CD4-positive, alpha-beta memory T cell (primary cell): ENCODE measurements around the gene STAT3. TPM values are rescaled to one million over a fixed set of nuclear protein-coding genes. Genes with fewer than 3 reads are reported as not detected.

Experiments
- CTCF ChIA-PET: fragments of 350-600 bp; sonication (Branson Sonifier 250); formaldehyde crosslinking; loops from one replicate; lab custom pipeline; 2021; ENCODE audit warnings: inconsistent platforms; ENCODE audit not compliant: partially characterized antibody; lab: Charles Lee
- POLR2A ChIA-PET: fragments of 350-600 bp; sonication (Branson Sonifier 250); formaldehyde crosslinking; loops from one replicate; lab custom pipeline; 2021; ENCODE audit not compliant: partially characterized antibody; lab: Charles Lee
- DNase-seq, 5 donors: peaks; one replicate each; pipeline versions ENCODE4 v3.0.0 to v3.0.0-alpha.2; 2020 to 2022; ENCODE audit warnings: mixed read lengths in 1 of 5
- H3K27ac ChIP-seq: one replicate; pipeline ENCODE4 v1.7.0; 2013; ENCODE audit warnings: low read depth, low read length
- H3K27me3 ChIP-seq: 2 replicates; pipeline ENCODE4 v1.7.0; 2013; ENCODE audit warnings: mild to moderate bottlenecking, low read length, moderate library complexity; ENCODE audit not compliant: insufficient read depth
- H3K36me3 ChIP-seq: 2 replicates; pipeline ENCODE4 v1.7.0; 2013; ENCODE audit warnings: mild to moderate bottlenecking, low read length, moderate library complexity; ENCODE audit not compliant: insufficient read depth
- H3K4me1 ChIP-seq: 2 replicates; pipeline ENCODE4 v1.7.0; 2013; ENCODE audit warnings: mild to moderate bottlenecking, low read length, moderate library complexity; ENCODE audit not compliant: insufficient read depth
- H3K4me3 ChIP-seq, 2 donors: one replicate each; pipeline ENCODE4 v1.7.0; 2013; ENCODE audit warnings: low read length in 2 of 2, mild to moderate bottlenecking in 1 of 2
- H3K9me3 ChIP-seq, 2 donors: one replicate each; pipeline ENCODE4 v1.7.0; 2013; ENCODE audit warnings: low read length in 2 of 2, control low read depth in 1 of 2; ENCODE audit not compliant: control insufficient read depth in 1 of 2
- H3K27ac Mint-ChIP-seq, 7 donors: one replicate each; pipeline ENCODE4 v1.8.0; 2020 to 2021; ENCODE audit warnings: mixed read lengths in 7 of 7, mild to moderate bottlenecking in 6 of 7, inconsistent platforms in 3 of 7, moderate library complexity in 3 of 7
- H3K27me3 Mint-ChIP-seq, 2 donors: one replicate each; pipeline ENCODE4 v1.8.0; 2020 to 2021; ENCODE audit warnings: mixed read lengths in 2 of 2
- H3K36me3 Mint-ChIP-seq, 2 donors: one replicate each; pipeline ENCODE4 v1.8.0; 2020 to 2021; ENCODE audit warnings: mixed read lengths in 2 of 2, inconsistent platforms in 1 of 2, mild to moderate bottlenecking in 1 of 2
- H3K4me1 Mint-ChIP-seq, 4 donors: one replicate each; pipeline ENCODE4 v1.8.0; 2020 to 2021; ENCODE audit warnings: mixed read lengths in 4 of 4, mild to moderate bottlenecking in 1 of 4
- H3K4me3 Mint-ChIP-seq, 8 donors: one replicate each; pipeline ENCODE4 v1.8.0; 2020 to 2021; ENCODE audit warnings: mixed read lengths in 8 of 8, mild to moderate bottlenecking in 7 of 8, moderate library complexity in 6 of 8, inconsistent platforms in 3 of 8
- H3K9me3 Mint-ChIP-seq, 8 donors: one replicate each; pipeline ENCODE4 v1.8.0; 2020 to 2021; ENCODE audit warnings: mixed read lengths in 8 of 8, mild to moderate bottlenecking in 5 of 8, inconsistent platforms in 3 of 8, moderate library complexity in 1 of 8
- intact Hi-C: fragments of 100-400 bp; cut with micrococcal nuclease; formaldehyde crosslinking; loops from one replicate; pipeline ENCODE4 v1.15.1; 2023
- polyA plus RNA-seq, 2 donors: library from polyadenylated mRNA; unstranded; fragments of 300-500 nt; fragmentation: Illumina TruSeq; gene quantifications; one replicate each; pipeline ENCODE4 v1.2.3, GENCODE V29; 2021
- total RNA-seq, 2 experiments: library from RNA; stranded (reverse); gene quantifications; one replicate each; pipeline ENCODE4 v1.2.3, GENCODE V29; 2021

The STAT3 gene
- total and polyA plus RNA-seq, 4 experiments from 2014 or later: 103 to 147 (median 130) TPM

DNA sequence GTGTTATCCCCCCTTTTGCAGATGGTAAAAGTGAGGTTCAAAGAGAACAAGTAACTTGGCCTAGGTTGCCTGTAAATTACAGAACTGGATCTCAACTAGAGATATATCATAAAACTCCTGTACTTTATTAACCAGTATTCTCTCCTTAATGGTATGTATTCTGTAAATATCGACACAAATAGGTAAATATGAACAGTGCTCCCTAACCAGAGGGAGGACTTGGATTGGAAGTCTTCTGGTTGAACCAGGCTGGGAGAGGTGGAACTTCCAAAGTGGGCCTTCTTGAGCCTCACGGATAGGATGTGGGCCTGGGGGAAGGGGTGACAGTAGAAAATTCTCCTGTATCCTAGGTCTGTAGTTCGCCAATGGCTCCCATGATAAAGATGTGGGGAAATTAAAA, 92.2 kb downstream of the STAT3 start:
- Histone ChIP-seq H3K4me1 (peaks cover 2% of the 10 kb centered on the region), H3K9me3 (no peaks in the 10 kb centered on the region), H3K36me3 (peaks cover 48% of the 10 kb centered on the region), H3K27me3 (no peaks in the 10 kb centered on the region), H3K27ac (no peak overlapping the region), H3K4me3 (no peak overlapping the region)
- Mint-ChIP-seq H3K9me3 (no peaks in the 10 kb centered on the region), H3K36me3 (peaks cover 35 to 59% of the 10 kb centered on the region in 2 donors), H3K4me1 (peaks cover 14 to 17% (median 15%) of the 10 kb centered on the region in 4 donors), H3K27ac (peak overlapping the region in 1 of 7 donors; percentile 66), H3K27me3 (no peaks in the 10 kb centered on the region), H3K4me3 (no peak overlapping the region)
- ChIA-PET CTCF (interaction anchor here (3.0 kb wide), 1 partner anchor 18 kb away, joined by 7 read pairs; no protein-coding TSS in a partner anchor), POLR2A (no interaction called here)
- intact Hi-C loops: no loop called here
- DNase-seq: no peak

DNA sequence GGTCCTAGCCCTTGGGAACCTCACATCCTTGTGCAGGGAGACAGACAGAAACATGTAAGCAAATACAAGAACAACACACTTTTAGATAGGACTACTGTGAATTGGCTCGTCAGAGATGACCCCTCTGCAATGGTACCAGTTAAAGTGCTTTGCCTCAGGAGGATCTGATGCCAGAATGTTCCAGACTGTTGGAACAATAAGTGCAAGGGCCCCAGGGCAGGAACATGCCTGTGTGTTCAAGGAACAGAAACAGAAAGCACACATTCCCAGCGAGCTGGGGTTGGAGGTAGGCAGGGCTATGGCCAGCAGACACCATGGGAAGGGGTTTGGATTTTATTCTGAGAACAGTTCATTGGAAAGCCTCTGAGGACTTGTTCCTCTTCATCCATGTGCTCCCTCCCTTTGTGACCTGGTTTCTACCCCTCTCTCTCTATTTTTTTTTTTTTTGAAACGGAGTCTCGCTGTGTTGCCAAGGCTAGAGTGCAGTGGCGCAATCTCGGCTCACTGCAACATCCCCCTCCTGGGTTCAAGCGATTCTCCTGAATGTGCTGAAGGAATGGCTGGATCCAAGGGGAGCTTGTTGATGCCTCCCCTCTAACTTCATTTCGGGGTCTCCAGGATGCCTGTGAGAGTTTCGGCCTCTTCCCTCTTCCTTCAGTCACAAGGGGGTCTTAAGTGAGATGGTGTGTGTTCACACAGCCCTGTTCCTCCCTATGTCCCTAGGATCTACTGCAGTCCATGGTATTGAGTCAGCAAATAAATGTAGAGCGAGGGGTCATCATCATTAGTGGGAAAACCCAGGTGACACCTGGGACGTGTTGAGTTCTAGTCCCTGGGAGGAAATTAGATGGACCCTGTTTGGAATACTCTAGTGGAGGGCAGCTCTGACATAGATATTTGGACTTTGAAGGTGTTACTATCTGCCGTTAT, 93.5 kb downstream of the STAT3 start:
- Mint-ChIP-seq H3K27ac (peak overlapping the region; percentile 10 to 87 (median 61)), H3K9me3 (no peaks in the 10 kb centered on the region), H3K36me3 (peaks cover 33 to 69% of the 10 kb centered on the region in 2 donors), H3K27me3 (no peaks in the 10 kb centered on the region), H3K4me3 (no peak overlapping the region), H3K4me1 (peaks cover 22 to 29% (median 27%) of the 10 kb centered on the region in 4 donors)
- POLR2A ChIA-PET: interaction anchor here (0.6 to 2.0 kb wide), 5 partner anchors 17 to 67 kb away, joined by 3 to 6 read pairs (median 3); no protein-coding TSS in a partner anchor
- H3K4me1 ChIP-seq: peaks cover 15% of the 10 kb centered on the region
- no peak for DNase-seq
- H3K36me3 ChIP-seq: peaks cover 46% of the 10 kb centered on the region
- H3K4me3 ChIP-seq: no peak overlapping the region
- intact Hi-C loops: no loop called here
- no peaks in the 10 kb centered on the region for H3K27me3 ChIP-seq
- no peak overlapping the region for H3K27ac ChIP-seq
- CTCF ChIA-PET: interaction anchor here (1.5 to 9.5 kb wide), 2 partner anchors 18 to 71 kb away, joined by 3 to 68 read pairs; no protein-coding TSS in a partner anchor
- H3K9me3 ChIP-seq: no peaks in the 10 kb centered on the region

DNA sequence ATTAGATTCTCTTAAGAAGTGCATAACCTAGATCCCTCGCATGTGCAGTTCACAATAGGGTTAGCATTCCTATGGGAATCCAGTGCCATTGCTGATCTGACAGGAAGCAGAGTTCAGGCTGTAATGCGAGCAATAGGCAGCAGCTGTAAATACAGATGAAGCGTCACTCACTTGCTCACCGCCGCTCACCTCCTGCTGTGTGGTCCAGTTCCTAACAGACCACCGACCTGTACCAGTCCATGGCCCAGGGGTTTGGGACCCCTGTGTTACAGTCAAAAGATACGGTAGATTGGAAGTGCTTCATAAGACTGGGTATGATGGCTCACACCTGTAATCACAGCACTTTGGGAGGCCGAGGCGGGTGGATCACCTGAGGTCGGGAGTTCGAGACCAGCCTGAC, 97.1 kb downstream of the STAT3 start:
- Mint-ChIP-seq H3K9me3 (no peaks in the 10 kb centered on the region), H3K27me3 (no peaks in the 10 kb centered on the region), H3K4me1 (peaks cover 41 to 56% (median 50%) of the 10 kb centered on the region in 4 donors), H3K36me3 (peaks cover 25 to 65% of the 10 kb centered on the region in 2 donors), H3K4me3 (peak overlapping the region in 1 of 8 donors; percentile 89), H3K27ac (peak overlapping the region; percentile 11 to 93 (median 38))
- no peaks in the 10 kb centered on the region for H3K9me3 ChIP-seq
- peaks cover 29% of the 10 kb centered on the region for H3K36me3 ChIP-seq
- ChIA-PET POLR2A (interaction anchor here (1.9 to 11.0 kb wide), 3 partner anchors 17 to 69 kb away, joined by 8 to 255 read pairs (median 137); partner anchors contain the start of gene STAT5B), CTCF (interaction anchor here (4.2 to 9.5 kb wide), 2 partner anchors 21 to 68 kb away, joined by 21 to 68 read pairs; no protein-coding TSS in a partner anchor)
- H3K4me3 ChIP-seq: no peak overlapping the region
- no peaks in the 10 kb centered on the region for H3K27me3 ChIP-seq
- no peak for DNase-seq
- peaks cover 39% of the 10 kb centered on the region for H3K4me1 ChIP-seq
- H3K27ac ChIP-seq: no peak overlapping the region
- intact Hi-C loops: no loop called here

- peaks cover 24% of the 10 kb centered on the region for H3K36me3 ChIP-seq
- DNase-seq: no peak
- peaks cover 19 to 60% of the 10 kb centered on the region in 2 donors for H3K36me3 Mint-ChIP-seq
- H3K4me1 ChIP-seq: peaks cover 45% of the 10 kb centered on the region
- H3K4me3 ChIP-seq: no peak overlapping the region
- H3K27me3 ChIP-seq: no peaks in the 10 kb centered on the region
- no peaks in the 10 kb centered on the region for H3K9me3 ChIP-seq
- CTCF ChIA-PET: interaction anchor here (4.2 to 9.5 kb wide), 2 partner anchors 22 to 67 kb away, joined by 21 to 68 read pairs; no protein-coding TSS in a partner anchor
- no peaks in the 10 kb centered on the region for H3K9me3 Mint-ChIP-seq
- peaks cover 43 to 61% (median 52%) of the 10 kb centered on the region in 4 donors for H3K4me1 Mint-ChIP-seq
- H3K4me3 Mint-ChIP-seq: peak overlapping the region; percentile 22 to 91 (median 89)
- H3K27me3 Mint-ChIP-seq: no peaks in the 10 kb centered on the region
- intact Hi-C loops: loop anchor here (1.0 kb wide), 1 partner anchor 68 kb away; no protein-coding TSS in a partner anchor
- peak overlapping the region; percentile 87 for H3K27ac ChIP-seq
- POLR2A ChIA-PET: interaction anchor here (0.6 to 11.0 kb wide), 5 partner anchors 16 to 207 kb away, joined by 3 to 255 read pairs (median 27); partner anchors contain the start of genes STAT3 and STAT5B
- peak overlapping the region; percentile 84 to 97 (median 93) for H3K27ac Mint-ChIP-seq
These were observed 97.7 kb downstream of the STAT3 start for GRCh38 chr17:42290577-42290976.

GRCh38 chr17:42289611-42290181, 98.5 kb downstream of the STAT3 start:
- peak overlapping the region; percentile 84 to 97 (median 93) for H3K27ac Mint-ChIP-seq
- peak in 3 of 5 donors; percentile 39 to 66 (median 43) for DNase-seq
- Histone ChIP-seq H3K9me3 (no peaks in the 10 kb centered on the region), H3K4me3 (peak overlapping the region; percentile 81 to 86), H3K27ac (peak overlapping the region; percentile 87), H3K27me3 (no peaks in the 10 kb centered on the region), H3K36me3 (peaks cover 15% of the 10 kb centered on the region), H3K4me1 (peaks cover 48% of the 10 kb centered on the region)
- intact Hi-C loops: loop anchor here (1.0 to 2.0 kb wide), 2 partner anchors 67 to 105 kb away; partner anchors contain the start of gene HCRT
- CTCF ChIA-PET: interaction anchor here (0.7 to 9.5 kb wide), 6 partner anchors 14 to 66 kb away, joined by 3 to 68 read pairs (median 4); partner anchors contain the start of gene STAT5B
- POLR2A ChIA-PET: interaction anchor here (0.9 to 11.0 kb wide), 20 partner anchors 8 to 1071 kb away, joined by 3 to 255 read pairs (median 9); partner anchors contain the start of genes GHDC, HCRT, STAT3 and STAT5B
- peak overlapping the region; percentile 88 to 93 (median 90) for H3K4me3 Mint-ChIP-seq
- peaks cover 12 to 51% of the 10 kb centered on the region in 2 donors for H3K36me3 Mint-ChIP-seq
- no peaks in the 10 kb centered on the region for H3K27me3 Mint-ChIP-seq
- H3K4me1 Mint-ChIP-seq: peaks cover 40 to 65% (median 48%) of the 10 kb centered on the region in 4 donors
- H3K9me3 Mint-ChIP-seq: no peaks in the 10 kb centered on the region

GRCh38 chr17:42288803-42289610, 99.2 kb downstream of the STAT3 start:
- Mint-ChIP-seq H3K4me3 (peak overlapping the region; percentile 88 to 93 (median 90)), H3K9me3 (no peaks in the 10 kb centered on the region), H3K27ac (peak overlapping the region; percentile 84 to 97 (median 93)), H3K4me1 (peaks cover 38 to 67% (median 48%) of the 10 kb centered on the region in 4 donors), H3K36me3 (peaks cover 9 to 46% of the 10 kb centered on the region in 2 donors), H3K27me3 (no peaks in the 10 kb centered on the region)
- POLR2A ChIA-PET: interaction anchor here (0.9 to 11.0 kb wide), 26 partner anchors 8 to 1072 kb away, joined by 3 to 255 read pairs (median 6); partner anchors contain the start of genes CNP, GHDC, HCRT and STAT3
- CTCF ChIA-PET: interaction anchor here (0.7 to 9.5 kb wide), 9 partner anchors 9 to 99 kb away, joined by 3 to 68 read pairs (median 4); partner anchors contain the start of genes STAT3 and STAT5B
- peak; percentile 56 to 80 (median 66) for DNase-seq
- Histone ChIP-seq H3K9me3 (no peaks in the 10 kb centered on the region), H3K36me3 (peaks cover 9% of the 10 kb centered on the region), H3K27me3 (no peaks in the 10 kb centered on the region), H3K4me1 (peaks cover 48% of the 10 kb centered on the region), H3K27ac (peak overlapping the region; percentile 87), H3K4me3 (peak overlapping the region; percentile 81 to 86)
- intact Hi-C loops: loop anchor here (1.0 to 2.0 kb wide), 3 partner anchors 14 to 104 kb away; partner anchors contain the start of gene HCRT
